Body of pancreas (tissue), 4 donors: Measurements from ENCODE around the gene PIP5K1B.

Source experiments
- CTCF ChIP-seq, 7 experiments: fragments of 450-650 bp in 4 of 7; fragments of 200-600 bp in 3 of 7; sonication (generic) in 3 of 7; IDR thresholded peaks; one replicate each; pipeline ENCODE4 v1.5.1; 2016 to 2019; ENCODE audit warnings: antibody characterized with exemption in 7 of 7
- POLR2A ChIP-seq, 3 donors: fragments of 450-650 bp; IDR thresholded peaks; one replicate each; pipeline ENCODE4 v1.6.1; 2016; ENCODE audit warnings: antibody characterized with exemption in 3 of 3, mild to moderate bottlenecking in 2 of 3

DNA sequence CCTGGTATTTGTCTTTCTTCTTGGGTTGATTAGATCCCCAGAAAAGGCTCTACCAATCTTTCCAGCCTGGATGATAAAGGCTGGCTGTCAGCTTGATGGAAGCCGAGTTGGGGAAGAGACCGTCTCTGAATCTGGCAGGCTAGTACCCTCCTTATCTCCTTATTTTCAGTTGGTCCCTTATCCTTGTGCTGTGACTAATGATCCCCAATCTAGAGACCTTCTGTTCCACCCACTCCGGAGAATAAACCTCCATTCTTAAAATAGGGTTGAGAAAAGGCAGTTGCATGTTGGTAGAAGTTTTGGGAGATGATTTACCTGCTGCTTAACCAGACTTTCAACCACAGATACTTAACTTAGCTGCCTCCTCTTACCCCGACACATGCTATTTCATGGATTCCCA lies 256.5 kb downstream of the PIP5K1B start:
- no peak for TF ChIP-seq CTCF (IDR thresholded peaks at IDR 0.05)
- TF ChIP-seq POLR2A (IDR thresholded peaks at IDR 0.05), result no peak
